ENCODE results near the gene PDGFC. TPM values are rescaled to one million over a fixed set of nuclear protein-coding genes. Genes with fewer than 3 reads are reported as not detected.
A peak's percentile ranks its signal among the peaks of the same experiment; 100 is the strongest.

Gene PDGFC
- total RNA-seq, 6 experiments from 2014 or later: 6.6 to 19.0 (median 10.3) TPM

DNA sequence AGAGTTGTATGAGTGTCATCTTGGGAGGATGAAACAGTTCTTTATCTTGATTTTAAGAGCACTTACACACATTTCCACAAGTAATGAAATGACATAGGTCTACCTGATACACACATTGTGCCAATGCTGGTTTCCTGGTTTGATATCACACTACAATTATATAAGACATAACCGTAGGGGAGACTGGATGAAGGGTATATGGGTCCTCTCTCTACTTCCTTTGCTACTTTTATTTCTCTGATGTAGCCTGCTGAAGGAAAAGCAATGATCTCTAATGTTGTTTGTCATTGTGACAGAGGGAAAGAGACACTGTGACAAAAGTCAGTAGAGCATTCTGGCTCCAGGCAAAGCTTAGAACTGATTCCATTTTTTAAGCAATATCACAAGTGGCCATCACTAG lies 238.0 kb downstream of the PDGFC start:
- H3K4me3 ChIP-seq: no peak overlapping the region
- intact Hi-C loops (cut with DNase I): no loop called here
- H3K27ac ChIP-seq: no peak overlapping the region
- TF ChIP-seq, protein P1, sequence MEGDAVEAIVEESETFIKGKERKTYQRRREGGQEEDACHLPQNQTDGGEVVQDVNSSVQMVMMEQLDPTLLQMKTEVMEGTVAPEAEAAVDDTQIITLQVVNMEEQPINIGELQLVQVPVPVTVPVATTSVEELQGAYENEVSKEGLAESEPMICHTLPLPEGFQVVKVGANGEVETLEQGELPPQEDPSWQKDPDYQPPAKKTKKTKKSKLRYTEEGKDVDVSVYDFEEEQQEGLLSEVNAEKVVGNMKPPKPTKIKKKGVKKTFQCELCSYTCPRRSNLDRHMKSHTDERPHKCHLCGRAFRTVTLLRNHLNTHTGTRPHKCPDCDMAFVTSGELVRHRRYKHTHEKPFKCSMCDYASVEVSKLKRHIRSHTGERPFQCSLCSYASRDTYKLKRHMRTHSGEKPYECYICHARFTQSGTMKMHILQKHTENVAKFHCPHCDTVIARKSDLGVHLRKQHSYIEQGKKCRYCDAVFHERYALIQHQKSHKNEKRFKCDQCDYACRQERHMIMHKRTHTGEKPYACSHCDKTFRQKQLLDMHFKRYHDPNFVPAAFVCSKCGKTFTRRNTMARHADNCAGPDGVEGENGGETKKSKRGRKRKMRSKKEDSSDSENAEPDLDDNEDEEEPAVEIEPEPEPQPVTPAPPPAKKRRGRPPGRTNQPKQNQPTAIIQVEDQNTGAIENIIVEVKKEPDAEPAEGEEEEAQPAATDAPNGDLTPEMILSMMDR (IDR thresholded peaks at IDR 0.05): no peak
- TF ChIP-seq POLR2A (IDR thresholded peaks at IDR 0.05): no peak
- H3K4me1 ChIP-seq: no peaks in the 10 kb centered on the region
- peaks cover 0 to 5% (median 1%) of the 10 kb centered on the region in 4 donors for H3K9me3 ChIP-seq
- no peak for DNase-seq
- H3K27me3 ChIP-seq: no peaks in the 10 kb centered on the region
- no peaks in the 10 kb centered on the region for H3K36me3 ChIP-seq
- WGBS (ENCODE audit: insufficient coverage, low coverage, low lambda C conversion rate, missing lambda C conversion rate): 55% methylated on average over 1 of the region's 1 CpG
- ATAC-seq: no peak

DNA sequence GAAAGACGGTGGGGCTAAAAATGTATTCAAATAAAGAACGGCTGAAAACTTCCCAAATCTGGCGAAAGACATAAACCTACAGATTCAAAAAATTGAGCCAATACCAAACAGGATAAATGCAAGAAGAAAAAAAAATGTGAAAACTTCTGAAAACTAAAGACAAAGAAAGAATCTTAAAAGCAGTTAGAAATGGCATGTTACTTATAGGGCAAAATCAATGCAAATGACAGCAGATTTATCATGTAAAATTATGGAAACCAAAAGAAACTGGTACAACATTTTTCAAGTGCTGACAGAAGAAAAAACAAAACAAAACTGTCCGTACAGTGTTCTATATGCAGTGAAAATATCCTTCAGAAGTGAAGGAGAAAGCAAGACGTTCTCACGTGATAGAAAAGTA lies 239.0 kb downstream of the PDGFC start:
- Histone ChIP-seq H3K36me3 (no peaks in the 10 kb centered on the region), H3K9me3 (peaks cover 0 to 5% (median 1%) of the 10 kb centered on the region in 4 donors), H3K4me1 (no peaks in the 10 kb centered on the region), H3K4me3 (no peak overlapping the region), H3K27me3 (no peaks in the 10 kb centered on the region), H3K27ac (no peak overlapping the region)
- 83% methylated on average over 6 of the region's 6 CpGs for WGBS (ENCODE audit: insufficient coverage, low coverage, low lambda C conversion rate, missing lambda C conversion rate)
- DNase-seq (no peak), ATAC-seq (no peak)
- TF ChIP-seq, protein P1 (IDR thresholded peaks at IDR 0.05): no peak
- TF ChIP-seq POLR2A (IDR thresholded peaks at IDR 0.05): no peak
- intact Hi-C loops (cut with DNase I): no loop called here

DNA sequence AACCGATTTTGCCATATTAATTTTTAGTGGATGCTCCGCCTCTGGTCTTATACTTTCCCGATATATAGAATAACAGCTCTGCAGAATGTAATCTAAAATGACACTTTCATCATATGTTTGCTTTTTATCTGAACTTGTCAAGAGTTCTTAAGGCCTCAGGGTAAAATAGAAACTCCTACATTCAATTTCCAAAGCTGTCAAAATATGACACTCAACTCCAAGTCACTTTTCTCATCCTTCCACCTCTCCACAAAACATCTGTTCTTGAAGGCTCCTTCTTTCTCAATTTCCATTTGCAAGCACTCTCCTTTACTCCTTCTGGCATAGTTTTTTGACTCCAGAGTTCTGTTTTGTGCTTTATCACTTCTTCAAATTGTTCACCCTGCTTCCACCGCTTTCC lies 242.2 kb downstream of the PDGFC start:
- Histone ChIP-seq H3K27ac (no peak overlapping the region), H3K4me1 (no peaks in the 10 kb centered on the region), H3K36me3 (no peaks in the 10 kb centered on the region), H3K9me3 (peaks cover 0 to 5% (median 1%) of the 10 kb centered on the region in 4 donors), H3K27me3 (no peaks in the 10 kb centered on the region), H3K4me3 (no peak overlapping the region)
- ATAC-seq (no peak), DNase-seq (no peak)
- intact Hi-C loops (cut with DNase I): no loop called here
- TF ChIP-seq POLR2A (IDR thresholded peaks at IDR 0.05): no peak
- TF ChIP-seq, protein P1 (IDR thresholded peaks at IDR 0.05): no peak
- WGBS (ENCODE audit: insufficient coverage, low coverage, low lambda C conversion rate, missing lambda C conversion rate): 76% methylated on average over 4 of the region's 4 CpGs

DNA sequence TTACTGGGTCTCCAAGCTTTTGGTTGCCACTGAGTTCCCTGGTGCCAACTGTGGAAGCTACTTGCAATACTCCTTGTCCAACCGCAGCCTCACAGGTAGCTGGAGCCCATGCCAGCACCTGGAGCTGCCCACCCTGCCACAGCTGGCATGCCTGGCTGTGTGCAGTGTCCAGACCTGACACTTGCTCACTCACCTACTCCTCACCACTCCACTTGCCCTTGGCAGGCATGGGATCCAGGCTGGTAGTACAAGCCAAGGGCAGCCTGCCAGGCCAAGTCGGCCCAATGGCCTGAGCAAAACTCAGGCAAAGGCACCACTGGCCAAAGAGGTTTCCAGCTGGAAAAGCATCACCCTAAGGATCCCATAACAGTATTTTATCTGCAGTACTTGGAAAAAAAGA lies 246.3 kb downstream of the PDGFC start:
- DNase-seq (peak in 1 of 3 donors; percentile 51), ATAC-seq (peak in 2 of 4 donors; percentile 23 to 46)
- intact Hi-C loops (cut with DNase I): no loop called here
- no peaks in the 10 kb centered on the region for H3K27me3 ChIP-seq
- H3K4me1 ChIP-seq: no peaks in the 10 kb centered on the region
- no peak overlapping the region for H3K27ac ChIP-seq
- no peaks in the 10 kb centered on the region for H3K36me3 ChIP-seq
- 69% methylated on average over 1 of the region's 2 CpGs for WGBS (ENCODE audit: insufficient coverage, low coverage, low lambda C conversion rate, missing lambda C conversion rate)
- no peak for TF ChIP-seq POLR2A (IDR thresholded peaks at IDR 0.05)
- TF ChIP-seq, protein P1 (IDR thresholded peaks at IDR 0.05): no peak
- H3K4me3 ChIP-seq: no peak overlapping the region
- peaks cover 0 to 1% (median 0%) of the 10 kb centered on the region in 4 donors for H3K9me3 ChIP-seq
